H1 (cell line): ENCODE results near the gene AFF2. TPM values are rescaled to one million over a fixed set of nuclear protein-coding genes. Genes with fewer than 3 reads are reported as not detected.

Experiments used
- CTCF ChIA-PET: fragments of 300-600 bp; sonication (Branson Sonifier 250); formaldehyde crosslinking; loops from one replicate; lab custom pipeline; 2021; ENCODE audit not compliant: partially characterized antibody; lab: Charles Lee
- POLR2A ChIA-PET: fragments of 300-600 bp; sonication (Branson Sonifier 250); formaldehyde crosslinking; loops from one replicate; lab custom pipeline; 2021; ENCODE audit warnings: inconsistent platforms; ENCODE audit not compliant: partially characterized antibody; lab: Charles Lee
- DNase-seq, 2 experiments: peaks; one replicate each; pipeline versions ENCODE4 v3.0.0 to v3.0.0-alpha.2; 2010 to 2022; ENCODE audit warnings: low spot score in 2 of 2, low read depth in 1 of 2, mixed read lengths in 1 of 2
- FAIRE-seq: peaks from 2 replicates; lab custom pipeline; 2011; peaks lifted over from hg19 to GRCh38; lab: Jason Lieb, UNC
- H2AFZ ChIP-seq: 2 replicates; pipeline ENCODE4 v1.8.1; 2012; ENCODE audit warnings: low read length, inconsistent platforms
- H2AK5ac ChIP-seq: 2 replicates; pipeline ENCODE4 v1.6.1; 2013; ENCODE audit warnings: low read depth, low read length
- H2BK120ac ChIP-seq: replicated peaks from 2 replicates; pipeline ENCODE3; 2013; ENCODE audit warnings: low read depth, low read length, inconsistent platforms
- H2BK12ac ChIP-seq: 2 replicates; pipeline ENCODE4 v1.6.1; 2013; ENCODE audit warnings: low read depth, low read length
- H2BK15ac ChIP-seq: 2 replicates; pipeline ENCODE4 v1.6.1; 2013; ENCODE audit warnings: low read length
- H2BK20ac ChIP-seq: 2 replicates; pipeline ENCODE4 v1.6.1; 2013; ENCODE audit warnings: low read length
- H2BK5ac ChIP-seq: 2 replicates; pipeline ENCODE4 v1.6.1; 2013; ENCODE audit warnings: low read depth, low read length
- H3K14ac ChIP-seq: 2 replicates; pipeline ENCODE4 v1.6.1; 2013; ENCODE audit warnings: inconsistent platforms; ENCODE audit not compliant: insufficient read length
- H3K18ac ChIP-seq: 2 replicates; pipeline ENCODE4 v1.6.1; 2013; ENCODE audit warnings: low read length; ENCODE audit errors: extremely low read depth
- H3K23ac ChIP-seq: 2 replicates; pipeline ENCODE4 v1.6.1; 2013; ENCODE audit warnings: inconsistent platforms; ENCODE audit not compliant: insufficient read length
- H3K23me2 ChIP-seq: 2 replicates; pipeline ENCODE4 v1.6.1; 2013; ENCODE audit warnings: low read depth, low read length
- H3K27ac ChIP-seq: 2 replicates; pipeline ENCODE4 v1.6.1; 2011; ENCODE audit warnings: low read depth, low read length, inconsistent platforms
- H3K27me3 ChIP-seq, 4 experiments: replicated peaks in 1 of 4; 1 replicate in 1 of 4; 2 replicates in 3 of 4; pipeline versions ENCODE4 v1.6.1 to v1.8.1; 2011 to 2013; ENCODE audit warnings: low read length in 3 of 4, mild to moderate bottlenecking in 3 of 4, inconsistent platforms in 2 of 4, mixed read lengths in 2 of 4, moderate library complexity in 1 of 4; ENCODE audit not compliant: control insufficient read depth in 3 of 4, insufficient read depth in 3 of 4; ENCODE audit errors: extremely low read depth in 1 of 4
- H3K36me3 ChIP-seq, 4 experiments: 2 replicates each; pipeline versions ENCODE4 v1.6.1 to v1.8.1; 2011 to 2013; ENCODE audit warnings: mild to moderate bottlenecking in 4 of 4, low read length in 3 of 4, moderate library complexity in 2 of 4, control low read depth in 1 of 4, inconsistent platforms in 1 of 4; ENCODE audit not compliant: insufficient read depth in 4 of 4, control insufficient read depth in 2 of 4
- H3K4ac ChIP-seq: replicated peaks from 2 replicates; pipeline ENCODE3; 2013; ENCODE audit warnings: low read length, low read depth, mixed read lengths, inconsistent platforms; ENCODE audit not compliant: insufficient read length
- H3K4me1 ChIP-seq, 4 experiments: replicated peaks in 1 of 4; 1 replicate in 1 of 4; 2 replicates in 3 of 4; pipeline versions ENCODE4 v1.6.1 to v1.8.1; 2011 to 2013; ENCODE audit warnings: low read length in 3 of 4, inconsistent platforms in 2 of 4, mixed read lengths in 1 of 4; ENCODE audit not compliant: insufficient read depth in 4 of 4, control insufficient read depth in 3 of 4
- H3K4me2 ChIP-seq, 2 experiments: 2 replicates each; pipeline versions ENCODE4 v1.6.1 to v1.8.1; 2011 to 2013; ENCODE audit warnings: low read depth in 2 of 2, low read length in 2 of 2, control low read depth in 1 of 2, inconsistent platforms in 1 of 2, mild to moderate bottlenecking in 1 of 2; ENCODE audit not compliant: insufficient read depth in 1 of 2
- H3K4me3 ChIP-seq, 4 experiments: fragments of 200-600, 300-600 bp in 1 of 4; sonication (generic), shearing (Covaris generic), sonication (Bioruptor Twin) in 1 of 4; 2 replicates each; pipeline versions ENCODE4 v1.5.1 to v1.8.1; 2011 to 2016; ENCODE audit warnings: low read length in 4 of 4, low read depth in 3 of 4, control low read depth in 2 of 4, inconsistent platforms in 2 of 4, mild to moderate bottlenecking in 2 of 4, mixed read lengths in 1 of 4, moderate library complexity in 1 of 4; ENCODE audit not compliant: insufficient read depth in 2 of 4; ENCODE audit errors: extremely low read depth in 1 of 4
- H3K56ac ChIP-seq: replicated peaks from 2 replicates; pipeline ENCODE3; 2013; ENCODE audit warnings: low read depth, mild to moderate bottlenecking, mixed read lengths, low read length, inconsistent platforms; ENCODE audit not compliant: insufficient read length
- H3K79me1 ChIP-seq: 2 replicates; pipeline ENCODE4 v1.6.1; 2013; ENCODE audit warnings: low read depth, low read length, control low read depth
- H3K79me2 ChIP-seq, 2 experiments: 2 replicates each; pipeline versions ENCODE4 v1.6.1 to v1.8.1; 2012 to 2013; ENCODE audit warnings: low read length in 2 of 2, mild to moderate bottlenecking in 2 of 2, inconsistent platforms in 1 of 2; ENCODE audit not compliant: insufficient read depth in 2 of 2, control insufficient read depth in 1 of 2
- H3K9ac ChIP-seq, 4 experiments: replicated peaks in 1 of 4; 1 replicate in 1 of 4; 2 replicates in 3 of 4; pipeline versions ENCODE4 v1.6.1 to v1.8.1; 2011 to 2013; ENCODE audit warnings: low read depth in 3 of 4, low read length in 3 of 4, control low read depth in 2 of 4, mild to moderate bottlenecking in 2 of 4, moderate library complexity in 2 of 4, inconsistent platforms in 1 of 4; ENCODE audit errors: extremely low read depth in 1 of 4
- H3K9me3 ChIP-seq, 2 experiments: 2 replicates each; pipeline versions ENCODE4 v1.6.1 to v1.8.1; 2012 to 2013; ENCODE audit warnings: mild to moderate bottlenecking in 2 of 2, moderate library complexity in 2 of 2, control low read depth in 1 of 2, inconsistent platforms in 1 of 2, low read depth in 1 of 2, low read length in 1 of 2, mixed read lengths in 1 of 2; ENCODE audit not compliant: insufficient read depth in 2 of 2
- H4K20me1 ChIP-seq, 2 experiments: replicated peaks in 1 of 2; 2 replicates each; pipeline versions ENCODE3 to v1.8.1; 2011 to 2013; ENCODE audit warnings: inconsistent platforms in 2 of 2, low read length in 2 of 2, mild to moderate bottlenecking in 1 of 2; ENCODE audit not compliant: insufficient read depth in 2 of 2, control insufficient read depth in 1 of 2
- H4K5ac ChIP-seq: 2 replicates; pipeline ENCODE4 v1.6.1; 2013; ENCODE audit warnings: low read length, low read depth, mixed read lengths, inconsistent platforms; ENCODE audit not compliant: insufficient read length
- H4K8ac ChIP-seq: 2 replicates; pipeline ENCODE4 v1.8.0; 2013; ENCODE audit warnings: mild to moderate bottlenecking, moderate library complexity, low read length, inconsistent platforms; ENCODE audit not compliant: insufficient read depth; ENCODE audit errors: extremely low read depth
- H4K91ac ChIP-seq: replicated peaks from 2 replicates; pipeline ENCODE3; 2013; ENCODE audit warnings: low read length, mixed read lengths, inconsistent platforms; ENCODE audit not compliant: insufficient read length
- RXRA ChIP-seq: IDR thresholded peaks from 2 replicates; pipeline ENCODE4 v1.6.1; 2011; ENCODE audit warnings: low read depth, mild to moderate bottlenecking, low read length, moderate library complexity; ENCODE audit not compliant: insufficient read depth
- WGBS, 2 experiments: shearing (Covaris generic) in 1 of 2; methylation state at CpG; one replicate each; pipeline versions ENCODE4 v1.1.6 to v1.1.7; 2013 to 2015; ENCODE audit warnings: low lambda C conversion rate in 2 of 2, mixed read lengths in 2 of 2, inconsistent platforms in 1 of 2, low coverage in 1 of 2, missing lambda C conversion rate in 1 of 2; ENCODE audit not compliant: insufficient replicate concordance in 2 of 2, insufficient coverage in 1 of 2, insufficient read length in 1 of 2; ENCODE audit errors: extremely low coverage in 1 of 2, missing lambda C conversion rate in 1 of 2; 5-methylcytosine and 5-hydroxymethylcytosine counted together
- polyA plus RNA-seq, 7 experiments: library from polyadenylated mRNA; depleted of rRNA in 3 of 7; stranded (reverse) in 5 of 7; unstranded in 2 of 7; fragments of >200 nt in 5 of 7; fragments of 200-250 nt in 2 of 7; gene quantifications; 1 replicate in 5 of 7; 2 replicates in 1 of 7; 4 replicates in 1 of 7; pipeline versions ENCODE4 v1.2.1 to v1.2.3, GENCODE V29; 2011 to 2013; ENCODE audit warnings: missing spikeins in 2 of 7, mixed read lengths in 2 of 7
- total RNA-seq: library from RNA; stranded (reverse); fragmentation: NEBNext Ultra II Directional; extraction: Animal tissue kit (Norgen Biotek cat#: 25700); gene quantifications from 2 replicates; pipeline ENCODE4 v1.2.1, GENCODE V29; 2021

The AFF2 gene
- total and polyA plus RNA-seq, 2 of the 8 experiments (the other 6 are each of a cell fraction or from before 2014, with no cell fraction given): 2.0 to 7.3 TPM

- no peak overlapping the region for H3K23ac ChIP-seq
- no peak overlapping the region for H2BK20ac ChIP-seq
- H3K56ac ChIP-seq: no peak overlapping the region
- H3K18ac ChIP-seq: no peak overlapping the region
- H3K4ac ChIP-seq: no peak overlapping the region
- no peak overlapping the region for H2BK12ac ChIP-seq
- ChIA-PET POLR2A (no interaction called here), CTCF (no interaction called here)
- no peak overlapping the region for H4K5ac ChIP-seq
- H3K79me1 ChIP-seq: no peaks in the 10 kb centered on the region
- no peaks in the 10 kb centered on the region for H3K79me2 ChIP-seq
- no peaks in the 10 kb centered on the region for H3K36me3 ChIP-seq
- H3K4me2 ChIP-seq: no peak overlapping the region
- H3K14ac ChIP-seq: no peak overlapping the region
- H2BK120ac ChIP-seq: no peak overlapping the region
- no peaks in the 10 kb centered on the region for H3K27me3 ChIP-seq
- H4K91ac ChIP-seq: no peak overlapping the region
- no peak overlapping the region for H2AK5ac ChIP-seq
- H3K27ac ChIP-seq: no peak overlapping the region
- H2BK15ac ChIP-seq: no peak overlapping the region
- no peak for TF ChIP-seq RXRA
- no peaks in the 10 kb centered on the region for H4K20me1 ChIP-seq
- WGBS, 2 experiments: 86% methylated on average over 1 of the region's 2 CpGs; no CpG with 5 or more reads in 1 of the 2 experiments
- no peak for FAIRE-seq
- H2BK5ac ChIP-seq: no peak overlapping the region
- no peaks in the 10 kb centered on the region for H3K4me1 ChIP-seq
- DNase-seq: no peak
- no peaks in the 10 kb centered on the region for H3K9me3 ChIP-seq
- H3K9ac ChIP-seq: no peak overlapping the region
- H2AFZ ChIP-seq: no peak overlapping the region
- H4K8ac ChIP-seq: no peak overlapping the region
- H3K4me3 ChIP-seq: no peak overlapping the region
- no peaks in the 10 kb centered on the region for H3K23me2 ChIP-seq
Observed at GRCh38 chrX:148470324-148470723, 30.1 kb upstream of the AFF2 start.
